ENCODE results near the gene F2RL2.

The F2RL2 gene

GRCh38 chr5:76591366-76591765, 31.8 kb downstream of the F2RL2 start:
- no peak for DNase-seq (ENCODE audit: extremely low spot score, insufficient read length, low read depth)
- no peak for FAIRE-seq

GRCh38 chr5:76590027-76590426, 33.2 kb downstream of the F2RL2 start:
- DNase-seq (ENCODE audit: extremely low spot score, insufficient read length, low read depth) (peak; percentile 12), FAIRE-seq (peak; percentile 81)

GRCh38 chr5:76586531-76586930, 36.7 kb downstream of the F2RL2 start:
- FAIRE-seq = no peak

GRCh38 chr5:76585783-76586217, 37.4 kb downstream of the F2RL2 start:
- DNase-seq (ENCODE audit: extremely low spot score, insufficient read length, low read depth) (no peak), FAIRE-seq (no peak)

More at GRCh38 chr5:76586531-76586930, 36.7 kb downstream of the F2RL2 start:
- no peak for DNase-seq (ENCODE audit: extremely low spot score, insufficient read length, low read depth)

GRCh38 chr5:76583163-76584047, 39.8 kb downstream of the F2RL2 start:
- FAIRE-seq (peak; percentile 47), DNase-seq (ENCODE audit: extremely low spot score, insufficient read length, low read depth) (no peak)

GRCh38 chr5:76582230-76583162, 40.7 kb downstream of the F2RL2 start:
- DNase-seq (ENCODE audit: extremely low spot score, insufficient read length, low read depth) (peak; percentile 11), FAIRE-seq (peak; percentile 88)

- FAIRE-seq = peak; percentile 12
These were observed 42.2 kb downstream of the F2RL2 start for GRCh38 chr5:76580981-76581380.

GRCh38 chr5:76579166-76579937, 43.9 kb downstream of the F2RL2 start:
- DNase-seq (ENCODE audit: extremely low spot score, insufficient read length, low read depth) (no peak), FAIRE-seq (no peak)

More at GRCh38 chr5:76580981-76581380, 42.2 kb downstream of the F2RL2 start:
- DNase-seq (ENCODE audit: extremely low spot score, insufficient read length, low read depth) = no peak

- no peak for DNase-seq (ENCODE audit: extremely low spot score, insufficient read length, low read depth)
- no peak for FAIRE-seq
These were observed 46.2 kb downstream of the F2RL2 start for GRCh38 chr5:76576996-76577395.

- DNase-seq (ENCODE audit: extremely low spot score, insufficient read length, low read depth) = no peak
These were observed 46.8 kb downstream of the F2RL2 start for GRCh38 chr5:76576450-76576849.

GRCh38 chr5:76571559-76571958, 51.6 kb downstream of the F2RL2 start:
- DNase-seq (ENCODE audit: extremely low spot score, insufficient read length, low read depth) = no peak

More at GRCh38 chr5:76576450-76576849, 46.8 kb downstream of the F2RL2 start:
- no peak for FAIRE-seq

GRCh38 chr5:76570153-76570552, 53.0 kb downstream of the F2RL2 start:
- no peak for DNase-seq (ENCODE audit: extremely low spot score, insufficient read length, low read depth)
- FAIRE-seq = no peak

More at GRCh38 chr5:76571559-76571958, 51.6 kb downstream of the F2RL2 start:
- FAIRE-seq = no peak

Measured in GM18507 (cell line).